MCF 10A (cell line): Measurements from ENCODE around the gene DDX28. TPM values are rescaled to one million over a fixed set of nuclear protein-coding genes. Genes with fewer than 3 reads are reported as not detected.
"Not testable (repeated sequence)": the region's sequence is repeated elsewhere in the genome, so short reads cannot be mapped to it uniquely, and the experiment has no call there.

ENCODE experiments used
- BruUV-seq: library from RNA; stranded (reverse); fragments of 400-500 nt; replicated peaks from 2 replicates; lab custom pipeline; 2021; lab: Mats Ljungman, UMichigan
- CTCF ChIA-PET: fragments of 300-600 bp; sonication (Branson Sonifier 250); formaldehyde crosslinking; extraction: SDS; loops from one replicate; lab custom pipeline; 2021; ENCODE audit warnings: antibody characterized with exemption, inconsistent platforms; lab: Yijun Ruan, JAX
- POLR2A ChIA-PET: fragments of 300-600, 350-650 bp; sonication (Branson Sonifier 250); formaldehyde crosslinking; extraction: SDS; loops from one replicate; lab custom pipeline; 2020; ENCODE audit warnings: antibody characterized with exemption, inconsistent platforms; lab: Yijun Ruan, JAX
- DNase-seq: peaks from one replicate; pipeline ENCODE4 v3.0.0-alpha.2; 2018; ENCODE audit not compliant: unreplicated experiment
- H3K27ac Mint-ChIP-seq: one replicate; pipeline ENCODE4 v1.8.0; 2022; ENCODE audit warnings: mild to moderate bottlenecking, low read depth, mixed read lengths; ENCODE audit not compliant: unreplicated experiment
- H3K27me3 Mint-ChIP-seq: one replicate; pipeline ENCODE4 v1.8.0; 2022; ENCODE audit warnings: mixed read lengths; ENCODE audit not compliant: insufficient read depth, unreplicated experiment
- H3K36me3 Mint-ChIP-seq: one replicate; pipeline ENCODE4 v1.8.0; 2022; ENCODE audit warnings: mild to moderate bottlenecking, moderate library complexity, mixed read lengths; ENCODE audit not compliant: insufficient read depth, unreplicated experiment
- H3K4me1 Mint-ChIP-seq: one replicate; pipeline ENCODE4 v1.8.0; 2022; ENCODE audit warnings: mixed read lengths; ENCODE audit not compliant: insufficient read depth, unreplicated experiment
- H3K4me3 Mint-ChIP-seq: one replicate; pipeline ENCODE4 v1.8.0; 2022; ENCODE audit warnings: mild to moderate bottlenecking, moderate library complexity, mixed read lengths; ENCODE audit not compliant: unreplicated experiment
- H3K9me3 Mint-ChIP-seq: one replicate; pipeline ENCODE4 v1.8.0; 2022; ENCODE audit warnings: mixed read lengths; ENCODE audit not compliant: unreplicated experiment
- CTCF ChIP-seq: fragments of 200-600 bp; IDR thresholded peaks from one replicate; pipeline ENCODE4 v1.8.0; 2022; ENCODE audit warnings: antibody characterized with exemption, mild to moderate bottlenecking; ENCODE audit not compliant: unreplicated experiment
- intact Hi-C: fragments of 100-400 bp; cut with micrococcal nuclease; formaldehyde crosslinking; loops from 2 replicates; pipeline ENCODE4 v1.14.1; 2022
- total RNA-seq: library from RNA; stranded (reverse); gene quantifications from 2 replicates; pipeline ENCODE4 v1.2.3, GENCODE V29; 2022

The DDX28 gene
- total RNA-seq, 1 experiment from 2014 or later = 11.7 TPM

- no peak for DNase-seq
- H3K36me3 Mint-ChIP-seq = no peaks in the 10 kb centered on the region
- no peak overlapping the region for H3K4me3 Mint-ChIP-seq
- CTCF ChIA-PET = interaction anchor here (1.1 kb wide), 2 partner anchors 16 to 18 kb away, joined by 3 read pairs; no protein-coding TSS in a partner anchor
- no peak for TF ChIP-seq CTCF
- intact Hi-C loops = no loop called here
- no peaks in the 10 kb centered on the region for H3K27me3 Mint-ChIP-seq
- POLR2A ChIA-PET = interaction anchor here (0.8 kb wide), 1 partner anchor 11 kb away, joined by 3 read pairs; no protein-coding TSS in a partner anchor
- BruUV-seq = no TSS peak
- H3K9me3 Mint-ChIP-seq = no peaks in the 10 kb centered on the region
- no peak overlapping the region for H3K27ac Mint-ChIP-seq
- no peaks in the 10 kb centered on the region for H3K4me1 Mint-ChIP-seq
Observed at GRCh38 chr16:67977469-67978227, 45.4 kb downstream of the DDX28 start.

- no peaks in the 10 kb centered on the region for H3K27me3 Mint-ChIP-seq
- H3K9me3 Mint-ChIP-seq = no peaks in the 10 kb centered on the region
- no peak overlapping the region for H3K27ac Mint-ChIP-seq
- BruUV-seq = no TSS peak
- no peak for TF ChIP-seq CTCF
- POLR2A ChIA-PET = no interaction called here
- H3K36me3 Mint-ChIP-seq = no peaks in the 10 kb centered on the region
- CTCF ChIA-PET = no interaction called here
- no peaks in the 10 kb centered on the region for H3K4me1 Mint-ChIP-seq
- intact Hi-C loops = no loop called here
- no peak overlapping the region for H3K4me3 Mint-ChIP-seq
- no peak for DNase-seq
Observed at GRCh38 chr16:67977005-67977404, 46.0 kb downstream of the DDX28 start.

GRCh38 chr16:67976205-67976604 is 46.8 kb downstream of the DDX28 start:
- Mint-ChIP-seq H3K36me3 (no peaks in the 10 kb centered on the region), H3K27ac (no peak overlapping the region), H3K9me3 (no peaks in the 10 kb centered on the region), H3K27me3 (no peaks in the 10 kb centered on the region), H3K4me3 (no peak overlapping the region), H3K4me1 (no peaks in the 10 kb centered on the region)
- POLR2A ChIA-PET = interaction anchor here (0.6 kb wide), 1 partner anchor 70 kb away, joined by 3 read pairs; no protein-coding TSS in a partner anchor
- intact Hi-C loops = no loop called here
- no TSS peak for BruUV-seq
- no peak for DNase-seq
- no peak for TF ChIP-seq CTCF
- CTCF ChIA-PET = no interaction called here

DNA sequence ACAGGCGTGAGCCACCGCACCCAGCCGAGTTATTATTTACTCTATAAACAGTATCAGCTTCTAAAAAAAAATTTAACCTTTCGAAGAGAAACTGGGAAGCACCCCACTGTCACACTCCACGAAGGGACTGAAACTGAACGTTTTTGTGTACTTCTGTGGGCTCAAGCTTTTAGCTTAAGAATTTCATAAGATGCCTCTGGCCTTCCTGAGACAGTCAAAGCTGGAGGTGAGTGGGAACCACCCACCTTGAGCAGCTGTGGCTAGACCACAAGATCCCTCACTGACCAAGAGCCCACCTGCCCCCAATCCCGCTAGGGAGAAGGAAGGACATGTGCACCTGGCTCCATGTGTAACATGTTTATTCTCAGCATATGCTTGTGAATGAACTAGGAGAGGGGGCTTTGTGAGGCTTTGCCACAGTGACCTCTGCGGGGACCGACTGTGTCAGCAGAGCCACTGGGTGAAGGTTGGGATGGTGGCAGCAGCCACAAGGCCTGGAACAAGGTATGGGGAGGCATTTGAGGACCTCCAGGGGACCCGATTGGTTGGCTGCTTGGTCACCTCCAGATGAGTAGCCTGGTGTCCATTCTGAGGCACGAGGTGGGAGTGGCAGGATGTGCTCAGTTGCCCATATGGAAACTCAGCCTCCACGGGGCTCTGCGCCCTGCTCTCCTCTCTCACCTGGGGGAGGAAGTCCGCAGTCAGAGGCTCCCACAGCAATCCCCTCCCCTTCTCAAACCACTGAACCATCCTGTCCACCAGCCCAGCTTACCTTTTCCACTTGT is 47.5 kb downstream of the DDX28 start:
- Mint-ChIP-seq H3K27ac (no peak overlapping the region), H3K36me3 (no peaks in the 10 kb centered on the region), H3K4me1 (no peaks in the 10 kb centered on the region), H3K4me3 (no peak overlapping the region), H3K27me3 (no peaks in the 10 kb centered on the region), H3K9me3 (no peaks in the 10 kb centered on the region)
- POLR2A ChIA-PET = interaction anchor here (1.1 kb wide), 1 partner anchor 9 kb away, joined by 5 read pairs; no protein-coding TSS in a partner anchor
- DNase-seq = no peak
- BruUV-seq = no TSS peak
- intact Hi-C loops = no loop called here
- no peak for TF ChIP-seq CTCF
- CTCF ChIA-PET = interaction anchor here (0.6 kb wide), 1 partner anchor 17 kb away, joined by 3 read pairs; no protein-coding TSS in a partner anchor

DNA sequence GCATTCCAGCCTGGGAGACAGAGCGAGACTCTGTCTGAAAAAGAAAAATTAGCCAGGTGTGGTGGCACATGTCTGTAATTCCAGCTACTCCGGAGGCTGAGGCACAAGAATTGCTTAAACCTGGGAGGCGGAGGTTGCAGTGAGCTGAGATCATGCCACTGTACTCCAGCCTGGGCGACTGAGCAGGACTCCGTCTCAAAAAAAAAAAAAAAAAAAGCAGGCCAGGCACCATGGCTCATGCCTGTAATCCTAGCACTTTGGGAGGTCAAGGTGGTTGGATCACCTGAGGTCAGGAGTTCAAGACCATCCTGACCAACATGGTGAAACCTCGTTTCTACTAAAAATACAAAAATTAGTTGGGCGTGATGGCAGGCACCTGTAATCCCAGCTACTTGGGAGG is 50.7 kb downstream of the DDX28 start:
- H3K36me3 Mint-ChIP-seq, H3K4me3 Mint-ChIP-seq, BruUV-seq, H3K4me1 Mint-ChIP-seq, H3K27ac Mint-ChIP-seq, DNase-seq, intact Hi-C loops, H3K9me3 Mint-ChIP-seq, H3K27me3 Mint-ChIP-seq: not testable (repeated sequence)
- POLR2A ChIA-PET = interaction anchor here (0.7 kb wide), 1 partner anchor 13 kb away, joined by 3 read pairs; no protein-coding TSS in a partner anchor
- CTCF ChIA-PET = interaction anchor here (0.6 kb wide), 1 partner anchor 100 kb away, joined by 3 read pairs; no protein-coding TSS in a partner anchor
